MCF 10A (cell line): Measurements from ENCODE around the gene RPS16. TPM values are rescaled to one million over a fixed set of nuclear protein-coding genes. Genes with fewer than 3 reads are reported as not detected.
A peak's percentile ranks its signal among the peaks of the same experiment; 100 is the strongest.

Source experiments
- BruUV-seq: library from RNA; stranded (reverse); fragments of 400-500 nt; replicated peaks from 2 replicates; lab custom pipeline; 2021; lab: Mats Ljungman, UMichigan
- CTCF ChIA-PET: fragments of 300-600 bp; sonication (Branson Sonifier 250); formaldehyde crosslinking; extraction: SDS; loops from one replicate; lab custom pipeline; 2021; ENCODE audit warnings: antibody characterized with exemption, inconsistent platforms; lab: Yijun Ruan, JAX
- POLR2A ChIA-PET: fragments of 300-600, 350-650 bp; sonication (Branson Sonifier 250); formaldehyde crosslinking; extraction: SDS; loops from one replicate; lab custom pipeline; 2020; ENCODE audit warnings: antibody characterized with exemption, inconsistent platforms; lab: Yijun Ruan, JAX
- DNase-seq: peaks from one replicate; pipeline ENCODE4 v3.0.0-alpha.2; 2018; ENCODE audit not compliant: unreplicated experiment
- H3K27ac Mint-ChIP-seq: one replicate; pipeline ENCODE4 v1.8.0; 2022; ENCODE audit warnings: mild to moderate bottlenecking, low read depth, mixed read lengths; ENCODE audit not compliant: unreplicated experiment
- H3K27me3 Mint-ChIP-seq: one replicate; pipeline ENCODE4 v1.8.0; 2022; ENCODE audit warnings: mixed read lengths; ENCODE audit not compliant: insufficient read depth, unreplicated experiment
- H3K36me3 Mint-ChIP-seq: one replicate; pipeline ENCODE4 v1.8.0; 2022; ENCODE audit warnings: mild to moderate bottlenecking, moderate library complexity, mixed read lengths; ENCODE audit not compliant: insufficient read depth, unreplicated experiment
- H3K4me1 Mint-ChIP-seq: one replicate; pipeline ENCODE4 v1.8.0; 2022; ENCODE audit warnings: mixed read lengths; ENCODE audit not compliant: insufficient read depth, unreplicated experiment
- H3K4me3 Mint-ChIP-seq: one replicate; pipeline ENCODE4 v1.8.0; 2022; ENCODE audit warnings: mild to moderate bottlenecking, moderate library complexity, mixed read lengths; ENCODE audit not compliant: unreplicated experiment
- H3K9me3 Mint-ChIP-seq: one replicate; pipeline ENCODE4 v1.8.0; 2022; ENCODE audit warnings: mixed read lengths; ENCODE audit not compliant: unreplicated experiment
- intact Hi-C: fragments of 100-400 bp; cut with micrococcal nuclease; formaldehyde crosslinking; loops from 2 replicates; pipeline ENCODE4 v1.14.1; 2022
- total RNA-seq: library from RNA; stranded (reverse); gene quantifications from 2 replicates; pipeline ENCODE4 v1.2.3, GENCODE V29; 2022
- TF ChIP-seq, protein P1 (sequence below): fragments of 200-600 bp; IDR thresholded peaks from one replicate; pipeline ENCODE4 v1.8.0; 2022; ENCODE audit warnings: antibody characterized with exemption, mild to moderate bottlenecking; ENCODE audit not compliant: unreplicated experiment

The RPS16 gene
- total RNA-seq, 1 experiment from 2014 or later, result 2,909 TPM

DNA sequence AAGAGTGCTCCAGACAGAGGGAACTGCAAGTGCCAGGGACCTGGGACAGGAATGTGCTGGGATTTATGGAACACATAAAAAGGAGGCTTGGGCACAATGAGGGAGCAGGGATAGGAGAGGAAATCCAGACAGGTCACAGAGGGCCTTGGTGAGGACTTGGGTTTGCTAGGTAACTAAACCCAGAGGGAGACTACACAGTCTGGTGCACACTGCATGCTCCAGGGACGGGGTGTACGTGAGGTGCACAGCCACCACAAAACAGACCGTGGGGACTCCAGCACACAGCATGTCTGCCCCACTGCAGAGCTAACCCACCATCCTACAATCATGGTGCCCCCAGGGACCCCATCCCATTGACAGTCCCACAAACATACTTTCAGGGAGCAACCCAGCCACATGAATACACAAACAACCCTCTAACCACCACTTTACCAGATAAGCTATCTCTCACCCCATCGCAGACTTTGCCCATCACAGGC lies 34.6 kb downstream of the RPS16 start:
- ChIA-PET CTCF (interaction anchor here (0.6 to 3.0 kb wide), 3 partner anchors 11 to 172 kb away, joined by 5 to 20 read pairs (median 6); partner anchors contain the start of gene PLEKHG2), POLR2A (interaction anchor here (1.4 to 4.8 kb wide), 8 partner anchors 8 to 59 kb away, joined by 4 to 56 read pairs (median 12); partner anchors contain the start of genes MED29, PAF1, PLEKHG2 and RPS16)
- BruUV-seq, result no TSS peak
- no peaks in the 10 kb centered on the region for H3K9me3 Mint-ChIP-seq
- TF ChIP-seq, protein P1, sequence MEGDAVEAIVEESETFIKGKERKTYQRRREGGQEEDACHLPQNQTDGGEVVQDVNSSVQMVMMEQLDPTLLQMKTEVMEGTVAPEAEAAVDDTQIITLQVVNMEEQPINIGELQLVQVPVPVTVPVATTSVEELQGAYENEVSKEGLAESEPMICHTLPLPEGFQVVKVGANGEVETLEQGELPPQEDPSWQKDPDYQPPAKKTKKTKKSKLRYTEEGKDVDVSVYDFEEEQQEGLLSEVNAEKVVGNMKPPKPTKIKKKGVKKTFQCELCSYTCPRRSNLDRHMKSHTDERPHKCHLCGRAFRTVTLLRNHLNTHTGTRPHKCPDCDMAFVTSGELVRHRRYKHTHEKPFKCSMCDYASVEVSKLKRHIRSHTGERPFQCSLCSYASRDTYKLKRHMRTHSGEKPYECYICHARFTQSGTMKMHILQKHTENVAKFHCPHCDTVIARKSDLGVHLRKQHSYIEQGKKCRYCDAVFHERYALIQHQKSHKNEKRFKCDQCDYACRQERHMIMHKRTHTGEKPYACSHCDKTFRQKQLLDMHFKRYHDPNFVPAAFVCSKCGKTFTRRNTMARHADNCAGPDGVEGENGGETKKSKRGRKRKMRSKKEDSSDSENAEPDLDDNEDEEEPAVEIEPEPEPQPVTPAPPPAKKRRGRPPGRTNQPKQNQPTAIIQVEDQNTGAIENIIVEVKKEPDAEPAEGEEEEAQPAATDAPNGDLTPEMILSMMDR, result no peak
- no peak for DNase-seq
- intact Hi-C loops, result no loop called here
- no peaks in the 10 kb centered on the region for H3K27me3 Mint-ChIP-seq
- H3K4me3 Mint-ChIP-seq, result no peak overlapping the region
- H3K36me3 Mint-ChIP-seq, result peaks cover 9% of the 10 kb centered on the region
- H3K4me1 Mint-ChIP-seq, result peaks cover 48% of the 10 kb centered on the region
- peak overlapping the region; percentile 100 for H3K27ac Mint-ChIP-seq

DNA sequence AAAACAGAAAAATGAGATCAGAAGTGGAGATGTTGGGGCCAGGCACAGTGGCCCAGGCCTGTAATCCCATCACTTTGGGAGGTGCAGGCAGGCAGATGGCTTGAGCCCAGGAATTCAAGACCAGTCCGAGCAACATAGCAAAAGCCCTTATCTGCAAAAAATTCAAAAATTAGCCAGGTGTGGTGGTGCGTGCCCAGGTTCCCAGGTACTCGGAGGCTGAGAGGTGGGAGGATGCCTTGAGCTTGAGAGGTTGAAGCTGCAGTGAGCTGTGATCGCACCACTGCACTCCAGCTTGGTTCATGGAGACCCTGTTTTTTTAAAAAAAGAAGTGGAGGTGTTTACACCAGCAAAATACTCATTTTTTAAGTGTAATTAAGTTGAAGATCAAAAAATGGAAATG lies 35.7 kb downstream of the RPS16 start:
- no TSS peak for BruUV-seq
- intact Hi-C loops, result no loop called here
- no peaks in the 10 kb centered on the region for H3K27me3 Mint-ChIP-seq
- H3K4me3 Mint-ChIP-seq, result no peak overlapping the region
- CTCF ChIA-PET, result interaction anchor here (0.6 to 3.0 kb wide), 2 partner anchors 12 to 14 kb away, joined by 4 to 20 read pairs; partner anchors contain the start of gene PLEKHG2
- H3K36me3 Mint-ChIP-seq, result peaks cover 9% of the 10 kb centered on the region
- H3K4me1 Mint-ChIP-seq, result peaks cover 45% of the 10 kb centered on the region
- TF ChIP-seq, protein P1, result no peak
- DNase-seq, result no peak
- no peaks in the 10 kb centered on the region for H3K9me3 Mint-ChIP-seq
- no peak overlapping the region for H3K27ac Mint-ChIP-seq
- POLR2A ChIA-PET, result interaction anchor here (0.6 to 4.8 kb wide), 7 partner anchors 9 to 58 kb away, joined by 3 to 56 read pairs (median 4); partner anchors contain the start of genes MED29, PAF1, PLEKHG2 and RPS16

DNA sequence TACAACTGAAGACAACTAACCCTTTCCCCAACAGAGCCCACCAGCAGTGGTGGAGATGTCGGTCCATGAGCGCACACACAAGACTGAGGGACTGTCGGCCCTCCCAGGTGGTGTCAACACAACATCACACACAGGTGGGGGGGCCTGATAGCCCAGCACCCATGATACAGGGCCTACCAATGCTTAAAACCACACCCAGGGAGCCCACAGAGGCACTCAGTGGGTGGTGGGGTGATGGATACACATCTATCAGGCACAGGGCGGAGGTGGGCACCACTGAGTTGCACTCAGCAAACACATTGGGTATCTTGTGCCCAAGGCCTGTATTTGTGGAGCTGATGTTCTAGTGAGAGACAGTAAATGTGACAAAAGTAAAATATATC lies 36.1 kb downstream of the RPS16 start:
- Mint-ChIP-seq H3K27ac (peak overlapping the region; percentile 92), H3K27me3 (no peaks in the 10 kb centered on the region), H3K9me3 (no peaks in the 10 kb centered on the region), H3K36me3 (peaks cover 13% of the 10 kb centered on the region), H3K4me1 (peaks cover 45% of the 10 kb centered on the region), H3K4me3 (no peak overlapping the region)
- intact Hi-C loops, result loop anchor here (5.0 kb wide), 1 partner anchor 133 kb away; the partner anchor contains the start of gene EID2B
- TF ChIP-seq, protein P1, result no peak
- CTCF ChIA-PET, result interaction anchor here (3.0 to 4.2 kb wide), 2 partner anchors 12 kb away, joined by 20 to 80 read pairs; partner anchors contain the start of gene PLEKHG2
- DNase-seq, result no peak
- POLR2A ChIA-PET, result interaction anchor here (0.6 to 4.8 kb wide), 8 partner anchors 9 to 58 kb away, joined by 3 to 110 read pairs (median 6); partner anchors contain the start of genes MED29, PAF1, PLEKHG2 and RPS16
- BruUV-seq, result no TSS peak

DNA sequence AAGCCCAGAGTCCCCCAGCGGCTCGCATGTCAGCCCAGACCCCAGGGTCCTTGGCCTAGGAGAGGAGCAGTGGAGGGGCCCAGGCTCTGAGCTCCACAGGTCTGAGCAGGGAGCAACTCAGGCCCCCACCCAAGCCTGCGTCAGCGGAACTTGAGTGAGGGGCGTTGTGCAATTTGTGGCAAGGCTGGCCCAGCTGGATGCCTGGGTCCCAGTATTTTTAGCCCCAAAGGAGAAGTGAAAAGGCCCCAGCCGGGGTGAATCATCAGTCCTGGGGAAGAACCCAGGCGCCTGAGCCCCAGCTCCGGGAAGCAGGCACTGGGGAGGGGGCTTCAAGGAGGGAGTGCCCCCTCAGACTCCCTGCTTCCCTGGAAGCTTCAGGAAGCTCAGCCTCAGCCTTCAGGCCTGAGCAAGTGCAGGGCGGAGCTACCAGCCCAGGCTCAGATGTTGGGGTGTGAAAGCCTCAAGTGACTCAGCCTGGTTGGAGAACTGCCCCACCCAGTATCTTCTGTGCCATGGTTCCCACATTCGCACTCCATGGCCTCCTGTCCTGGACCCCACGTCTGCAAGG lies 37.4 kb downstream of the RPS16 start:
- Mint-ChIP-seq H3K36me3 (peaks cover 26% of the 10 kb centered on the region), H3K27me3 (no peaks in the 10 kb centered on the region), H3K27ac (peak overlapping the region; percentile 92), H3K9me3 (no peaks in the 10 kb centered on the region), H3K4me3 (peak overlapping the region; percentile 10), H3K4me1 (peaks cover 45% of the 10 kb centered on the region)
- POLR2A ChIA-PET, result interaction anchor here (0.6 to 5.0 kb wide), 16 partner anchors 10 to 1006 kb away, joined by 3 to 121 read pairs (median 4); partner anchors contain the start of genes EID2B, PLEKHG2, RPS16 and SAMD4B
- intact Hi-C loops, result loop anchor here (5.0 kb wide), 1 partner anchor 134 kb away; the partner anchor contains the start of gene EID2B
- no TSS peak for BruUV-seq
- CTCF ChIA-PET, result interaction anchor here (0.5 to 4.2 kb wide), 19 partner anchors 8 to 447 kb away, joined by 3 to 80 read pairs (median 4); partner anchors contain the start of genes EID2B, PLEKHG2 and ZFP36
- DNase-seq, result peak; percentile 95
- TF ChIP-seq, protein P1, result no peak
